Measurements from ENCODE around the gene UHMK1. TPM values are rescaled to one million over a fixed set of nuclear protein-coding genes. Genes with fewer than 3 reads are reported as not detected.

The UHMK1 gene
- total and polyA plus RNA-seq, 8 donors = 28.8 to 56.6 (median 34.4) TPM

DNA sequence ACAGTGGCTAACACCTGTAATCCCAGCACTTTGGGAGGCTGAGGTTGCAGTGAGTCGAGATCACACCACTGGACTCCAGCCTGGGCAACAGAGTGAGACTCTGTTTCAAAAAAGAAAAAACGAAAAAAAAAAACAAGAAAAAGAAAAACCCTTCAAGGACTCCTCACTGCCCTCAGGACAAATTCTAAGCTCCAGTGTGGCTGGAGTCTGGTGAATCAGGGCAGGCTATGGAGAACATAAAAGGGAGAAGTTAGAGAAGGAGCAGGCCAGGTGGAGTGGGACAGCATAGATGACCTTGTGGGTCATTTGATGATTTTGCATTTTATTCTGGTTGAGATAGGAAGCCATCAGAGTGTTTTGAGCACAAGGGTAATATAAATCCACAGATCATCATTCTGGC is 51.4 kb downstream of the UHMK1 start:
- H3K9me3 ChIP-seq = peaks cover 0 to under 1% of the 10 kb centered on the region in 2 donors
- ATAC-seq (no peak), DNase-seq (no peak)
- no peaks in the 10 kb centered on the region for H3K36me3 ChIP-seq
- H3K4me3 ChIP-seq = no peak overlapping the region
- H3K27ac ChIP-seq = peak overlapping the region in 1 of 2 donors; percentile 5
- intact Hi-C loops (cut with DNase I) = no loop called here
- no peak for TF ChIP-seq CTCF (IDR thresholded peaks at IDR 0.05)
- H3K27me3 ChIP-seq = no peaks in the 10 kb centered on the region
- no peaks in the 10 kb centered on the region for H3K4me1 ChIP-seq

DNA sequence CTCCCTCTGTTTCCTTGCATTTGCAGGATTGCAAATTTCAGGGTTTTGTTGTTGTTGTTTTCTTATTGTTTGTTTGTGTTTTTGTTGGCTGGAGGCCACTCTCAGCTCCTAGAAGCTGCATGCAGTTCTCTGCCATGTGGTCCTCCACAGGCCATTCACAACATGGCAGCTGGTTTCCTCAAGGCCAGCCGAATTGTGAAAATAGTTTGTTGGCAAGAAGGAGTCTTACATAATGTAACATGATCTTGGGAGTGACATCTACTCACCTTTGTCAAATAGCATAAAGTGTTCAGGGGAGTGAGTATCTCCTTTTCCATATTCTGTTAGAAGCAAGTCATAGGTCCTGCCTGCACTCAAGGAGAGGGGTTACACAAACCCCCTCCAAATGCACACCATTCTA is 53.3 kb downstream of the UHMK1 start:
- intact Hi-C loops (cut with DNase I) = no loop called here
- no peak overlapping the region for H3K27ac ChIP-seq
- H3K4me1 ChIP-seq = no peaks in the 10 kb centered on the region
- no peaks in the 10 kb centered on the region for H3K36me3 ChIP-seq
- DNase-seq (no peak), ATAC-seq (no peak)
- H3K9me3 ChIP-seq = no peaks in the 10 kb centered on the region
- no peak for TF ChIP-seq CTCF (IDR thresholded peaks at IDR 0.05)
- H3K27me3 ChIP-seq = no peaks in the 10 kb centered on the region
- H3K4me3 ChIP-seq = no peak overlapping the region

DNA sequence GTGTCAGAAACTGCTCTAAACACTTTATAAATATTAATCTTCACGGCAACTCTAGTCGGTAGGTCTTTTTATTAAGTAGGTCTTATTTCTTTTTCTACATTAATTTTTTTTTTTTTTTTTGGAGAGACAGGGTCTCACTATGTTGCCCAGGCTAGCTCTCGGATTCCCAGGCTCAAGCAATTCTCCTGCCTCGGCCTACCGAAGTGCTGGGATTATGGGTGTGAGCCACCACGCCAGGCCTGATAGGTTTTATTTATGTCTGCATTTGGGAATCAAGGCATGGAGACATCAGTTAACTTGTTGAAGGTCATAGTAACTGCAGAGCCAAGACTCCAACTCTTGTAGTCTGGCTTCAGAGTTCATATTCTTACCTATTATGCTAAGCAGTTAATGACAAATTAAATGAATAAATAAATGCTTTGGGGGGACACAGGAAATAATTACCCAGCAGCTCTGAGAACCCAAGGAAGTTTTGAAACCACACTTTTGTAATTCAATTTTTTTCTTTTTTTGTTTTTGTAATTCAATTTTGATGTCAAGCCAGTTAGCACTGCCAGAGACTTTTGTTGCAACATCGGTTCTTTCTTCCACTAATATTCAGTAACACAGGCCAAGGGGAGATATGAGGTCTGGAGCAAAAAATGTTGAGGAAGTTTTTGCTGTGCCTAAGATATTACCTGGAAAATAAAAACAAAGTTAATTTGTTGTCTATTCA is 54.5 kb downstream of the UHMK1 start:
- H3K36me3 ChIP-seq = no peaks in the 10 kb centered on the region
- TF ChIP-seq CTCF (IDR thresholded peaks at IDR 0.05) = no peak
- H3K27me3 ChIP-seq = no peaks in the 10 kb centered on the region
- DNase-seq (peak in 2 of 4 donors; percentile 20 to 43), ATAC-seq (peak; percentile 36)
- peak overlapping the region in 1 of 2 donors; percentile 59 for H3K27ac ChIP-seq
- H3K4me1 ChIP-seq = no peaks in the 10 kb centered on the region
- intact Hi-C loops (cut with DNase I) = no loop called here
- H3K4me3 ChIP-seq = no peak overlapping the region
- H3K9me3 ChIP-seq = no peaks in the 10 kb centered on the region

DNA sequence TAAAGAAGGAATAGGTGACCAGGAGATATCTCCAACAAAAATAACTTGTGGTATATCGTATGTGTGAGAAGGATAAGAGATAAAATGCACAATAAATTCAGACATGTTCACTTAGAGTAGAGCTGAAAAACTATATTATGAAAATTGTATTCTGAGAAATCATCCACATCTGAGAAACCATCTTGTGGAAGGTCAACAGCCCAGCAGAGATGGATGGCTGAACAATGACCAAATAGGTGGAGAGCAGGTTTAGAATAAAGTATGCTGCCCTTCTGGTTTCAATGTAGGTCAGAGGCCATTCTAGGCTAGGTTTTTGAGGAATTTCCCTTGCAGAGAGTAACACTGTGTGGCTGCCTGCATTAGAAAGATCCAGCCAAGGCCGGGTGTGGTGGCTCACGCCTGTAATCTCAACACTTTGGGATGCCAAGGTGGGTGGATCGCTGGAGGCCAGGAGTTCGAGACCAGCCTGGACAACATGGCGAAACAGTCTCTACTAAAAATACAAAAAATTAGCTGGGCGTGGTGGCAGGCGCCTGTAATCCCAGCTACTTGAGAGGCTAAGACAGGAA is 55.1 kb downstream of the UHMK1 start:
- no peak for TF ChIP-seq CTCF (IDR thresholded peaks at IDR 0.05)

GRCh38 chr1:162554258-162554657 is 56.6 kb downstream of the UHMK1 start:
- H3K9me3 ChIP-seq = no peaks in the 10 kb centered on the region
- TF ChIP-seq CTCF (IDR thresholded peaks at IDR 0.05) = no peak
- no peaks in the 10 kb centered on the region for H3K36me3 ChIP-seq
- no peaks in the 10 kb centered on the region for H3K4me1 ChIP-seq
- no peak for ATAC-seq
- H3K27me3 ChIP-seq = no peaks in the 10 kb centered on the region
- DNase-seq = no peak
- no peak overlapping the region for H3K4me3 ChIP-seq
- intact Hi-C loops (cut with DNase I) = no loop called here
- no peak overlapping the region for H3K27ac ChIP-seq

More for the DNA sequence above, 55.1 kb downstream of the UHMK1 start:
- intact Hi-C loops (cut with DNase I) = no loop called here
- Histone ChIP-seq H3K9me3 (no peaks in the 10 kb centered on the region), H3K36me3 (no peaks in the 10 kb centered on the region), H3K27me3 (no peaks in the 10 kb centered on the region), H3K4me1 (no peaks in the 10 kb centered on the region), H3K27ac (peak overlapping the region in 1 of 2 donors; percentile 22), H3K4me3 (no peak overlapping the region)
- ATAC-seq = no peak
- DNase-seq = no peak

All from left lung (tissue), 10 donors.